Body of pancreas (tissue), 4 donors: Measurements from ENCODE around the gene RICTOR. TPM values are rescaled to one million over a fixed set of nuclear protein-coding genes. Genes with fewer than 3 reads are reported as not detected.

Source experiments
- ATAC-seq: fragments of 150-250 bp; one replicate; pipeline ENCODE4 v1.9.1; 2016
- DNase-seq, 4 donors: peaks; one replicate each; pipeline ENCODE4 v3.0.0-alpha.2; 2019
- H3K27ac ChIP-seq, 4 donors: fragments of 200-600 bp; sonication (generic); 1 replicate in 3 of 4; 2 replicates in 1 of 4; pipeline versions ENCODE4 v1.5.1 to v1.6.1; 2016 to 2019; ENCODE audit warnings: mild to moderate bottlenecking in 1 of 4, mixed read lengths in 1 of 4, moderate library complexity in 1 of 4
- H3K27me3 ChIP-seq, 2 donors: fragments of 200-600 bp; sonication (generic); one replicate each; pipeline ENCODE4 v1.6.0; 2016; ENCODE audit warnings: mild to moderate bottlenecking in 1 of 2
- H3K36me3 ChIP-seq, 2 donors: fragments of 200-600 bp; sonication (generic); replicated peaks in 1 of 2; 2 replicates each; pipeline ENCODE4 v1.5.1; 2016; ENCODE audit warnings: low read depth in 2 of 2; ENCODE audit not compliant: insufficient read depth in 1 of 2
- H3K4me1 ChIP-seq: fragments of 200-600 bp; sonication (generic); one replicate; pipeline ENCODE4 v1.6.0; 2016
- H3K4me3 ChIP-seq, 2 donors: fragments of 200-600 bp; sonication (generic); 1 replicate in 1 of 2; 2 replicates in 1 of 2; pipeline ENCODE4 v1.5.1; 2016 to 2019
- H3K9me3 ChIP-seq, 3 donors: fragments of 200-600 bp; sonication (generic); 1 replicate in 2 of 3; 2 replicates in 1 of 3; pipeline ENCODE4 v1.5.1; 2016
- CTCF ChIP-seq, 7 experiments: fragments of 450-650 bp in 4 of 7; fragments of 200-600 bp in 3 of 7; sonication (generic) in 3 of 7; IDR thresholded peaks; one replicate each; pipeline ENCODE4 v1.5.1; 2016 to 2019; ENCODE audit warnings: antibody characterized with exemption in 7 of 7
- POLR2A ChIP-seq, 3 donors: fragments of 450-650 bp; IDR thresholded peaks; one replicate each; pipeline ENCODE4 v1.6.1; 2016; ENCODE audit warnings: antibody characterized with exemption in 3 of 3, mild to moderate bottlenecking in 2 of 3
- WGBS, 2 donors: methylation state at CpG; one replicate each; pipeline ENCODE4 v1.1.5; 2017; 5-methylcytosine and 5-hydroxymethylcytosine counted together
- intact Hi-C: fragments of 100-400 bp; cut with DNase I; formaldehyde crosslinking; loops from one replicate; pipeline ENCODE4 v1.15.1; 2023
- total RNA-seq, 2 donors: library from RNA; depleted of rRNA; stranded (reverse); fragments of >200 nt; gene quantifications; one replicate each; pipeline ENCODE4 v1.1.0, GENCODE V29; 2016

The RICTOR gene
- total RNA-seq, 2 donors from 2014 or later = 20.8 to 27.5 TPM

GRCh38 chr5:39024884-39025283 lies 49.3 kb downstream of the RICTOR start:
- H3K9me3 ChIP-seq = no peaks in the 10 kb centered on the region

GRCh38 chr5:39024005-39024404 lies 50.2 kb downstream of the RICTOR start:
- WGBS, 2 donors = 89 to 91% methylated on average over 7 of the region's 7 CpGs
- no peaks in the 10 kb centered on the region for H3K27me3 ChIP-seq
- no peak overlapping the region for H3K27ac ChIP-seq
- H3K36me3 ChIP-seq = no peaks in the 10 kb centered on the region
- intact Hi-C loops = no loop called here
- no peak overlapping the region for H3K4me3 ChIP-seq
- H3K4me1 ChIP-seq = no peaks in the 10 kb centered on the region
- TF ChIP-seq CTCF (IDR thresholded peaks at IDR 0.05) = no peak
- no peak for DNase-seq
- ATAC-seq = no peak
- H3K9me3 ChIP-seq = no peaks in the 10 kb centered on the region

More at GRCh38 chr5:39024884-39025283, 49.3 kb downstream of the RICTOR start:
- no peak for DNase-seq
- no peak for TF ChIP-seq POLR2A (IDR thresholded peaks at IDR 0.05)
- no peak for TF ChIP-seq CTCF (IDR thresholded peaks at IDR 0.05)
- no peak for ATAC-seq
- no peaks in the 10 kb centered on the region for H3K27me3 ChIP-seq
- intact Hi-C loops = no loop called here
- H3K4me1 ChIP-seq = no peaks in the 10 kb centered on the region
- no peaks in the 10 kb centered on the region for H3K36me3 ChIP-seq
- H3K4me3 ChIP-seq = no peak overlapping the region
- no peak overlapping the region for H3K27ac ChIP-seq

DNA sequence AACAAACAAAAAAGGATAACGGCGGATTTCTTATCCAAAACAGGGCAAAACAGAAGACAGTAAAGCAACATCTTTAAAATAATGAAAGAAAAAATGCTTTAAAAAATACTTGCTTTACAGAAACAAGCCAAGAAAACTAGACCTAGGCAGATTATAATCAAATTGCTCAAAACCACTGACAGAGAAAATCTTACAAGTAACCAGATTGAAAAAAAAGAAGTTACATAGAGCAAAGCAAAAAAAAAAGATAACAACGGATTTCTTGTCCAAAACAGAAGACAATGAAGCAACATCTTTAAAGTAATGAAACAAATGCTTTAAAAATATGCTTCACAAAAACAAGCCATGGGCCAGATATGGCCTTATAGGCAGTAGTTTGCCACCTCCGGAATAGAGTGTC lies 51.1 kb downstream of the RICTOR start:
- WGBS, 2 donors = 85 to 87% methylated on average over 4 of the region's 4 CpGs
- TF ChIP-seq CTCF (IDR thresholded peaks at IDR 0.05) (no peak), POLR2A (IDR thresholded peaks at IDR 0.05) (no peak)
- no peak for DNase-seq
- no peaks in the 10 kb centered on the region for H3K9me3 ChIP-seq
- intact Hi-C loops = no loop called here
- no peaks in the 10 kb centered on the region for H3K27me3 ChIP-seq
- H3K4me3 ChIP-seq = no peak overlapping the region
- no peaks in the 10 kb centered on the region for H3K36me3 ChIP-seq
- no peak for ATAC-seq
- H3K4me1 ChIP-seq = no peaks in the 10 kb centered on the region
- H3K27ac ChIP-seq = no peak overlapping the region

DNA sequence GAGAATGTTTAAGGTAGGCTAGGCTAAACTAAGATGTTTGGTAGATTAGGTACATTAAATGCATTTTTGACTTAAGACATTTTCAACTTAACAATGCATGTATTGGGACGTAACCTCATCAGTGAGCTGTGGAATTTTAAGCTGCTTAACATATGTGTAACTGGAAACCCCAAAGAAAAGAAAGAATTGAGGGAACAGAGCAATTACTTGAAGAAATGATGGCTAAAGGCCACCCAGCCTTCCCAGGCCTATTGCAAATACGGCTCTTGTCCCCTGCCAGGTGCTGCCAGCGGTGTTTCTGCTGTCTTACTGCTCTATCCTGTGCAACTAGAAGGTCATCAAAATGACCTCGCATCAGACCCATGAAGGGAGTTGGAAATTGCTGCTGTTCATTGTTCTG lies 52.0 kb downstream of the RICTOR start:
- Histone ChIP-seq H3K36me3 (no peaks in the 10 kb centered on the region), H3K27me3 (no peaks in the 10 kb centered on the region), H3K4me1 (no peaks in the 10 kb centered on the region), H3K9me3 (no peaks in the 10 kb centered on the region), H3K4me3 (no peak overlapping the region), H3K27ac (no peak overlapping the region)
- ATAC-seq (no peak), DNase-seq (no peak)
- WGBS, 2 donors = 91 to 99% methylated on average over 4 of the region's 4 CpGs
- intact Hi-C loops = no loop called here
- TF ChIP-seq POLR2A (IDR thresholded peaks at IDR 0.05) (no peak), CTCF (IDR thresholded peaks at IDR 0.05) (no peak)

DNA sequence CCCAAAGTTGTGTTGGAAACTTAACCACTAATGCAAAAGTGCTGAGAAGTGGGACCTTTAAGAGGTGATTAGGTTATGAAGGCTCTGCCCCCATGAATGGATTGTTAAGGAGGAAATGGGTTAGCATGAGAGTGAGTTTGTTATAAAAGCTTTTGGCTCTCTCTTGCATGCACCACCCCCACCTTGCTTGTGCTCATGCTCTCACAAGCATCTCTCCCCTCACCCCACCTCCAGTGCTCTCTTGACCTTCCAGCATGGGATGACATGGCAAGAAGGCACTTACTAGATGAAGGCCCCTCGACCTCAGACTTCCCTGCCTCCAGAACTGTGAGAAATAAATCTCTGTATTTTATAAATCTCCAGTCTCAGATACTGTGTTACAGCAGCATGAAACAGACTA lies 52.8 kb downstream of the RICTOR start:
- Histone ChIP-seq H3K27me3 (no peaks in the 10 kb centered on the region), H3K4me1 (no peaks in the 10 kb centered on the region), H3K36me3 (no peaks in the 10 kb centered on the region), H3K27ac (no peak overlapping the region), H3K9me3 (no peaks in the 10 kb centered on the region), H3K4me3 (no peak overlapping the region)
- no peak for TF ChIP-seq POLR2A (IDR thresholded peaks at IDR 0.05)
- no peak for TF ChIP-seq CTCF (IDR thresholded peaks at IDR 0.05)
- intact Hi-C loops = no loop called here
- no peak for ATAC-seq
- no peak for DNase-seq
- WGBS, 2 donors = 53 to 77% methylated on average over 1 of the region's 1 CpG
